SU-DHL-6 (cell line): ENCODE measurements around the gene GDF2.
A peak's percentile ranks its signal among the peaks of the same experiment; 100 is the strongest.

Source experiments
- H2AFZ ChIP-seq: fragments of 200-600 bp; sonication (generic); 2 replicates; pipeline ENCODE4 v1.6.1; 2014; ENCODE audit warnings: low read depth, mild to moderate bottlenecking, moderate library complexity, mixed read lengths, antibody characterized with exemption, low read length; ENCODE audit not compliant: severe bottlenecking
- H3F3A ChIP-seq: fragments of 200-600 bp; shearing (Covaris generic); 2 replicates; pipeline ENCODE4 v1.6.0; 2016; ENCODE audit warnings: antibody characterized with exemption, mild to moderate bottlenecking; ENCODE audit not compliant: insufficient read depth
- H3K27ac ChIP-seq: fragments of 200-600 bp; sonication (generic); 2 replicates; pipeline ENCODE4 v1.5.1; 2016; ENCODE audit warnings: low read depth, mild to moderate bottlenecking, low read length, moderate library complexity, mixed read lengths
- H3K27me3 ChIP-seq: fragments of 200-600 bp; sonication (generic), shearing (Covaris generic); 2 replicates; pipeline ENCODE4 v1.6.0; 2014; ENCODE audit warnings: mild to moderate bottlenecking, low read length
- H3K36me3 ChIP-seq: fragments of 200-600 bp; sonication (generic); 2 replicates; pipeline ENCODE4 v1.6.1; 2014; ENCODE audit warnings: mild to moderate bottlenecking, low read length, mixed read lengths
- H3K4me2 ChIP-seq: fragments of 300-600, 200-600 bp; shearing (Covaris generic), sonication (generic); 2 replicates; pipeline ENCODE4 v1.6.0; 2014; ENCODE audit warnings: low read length, low read depth, mild to moderate bottlenecking; ENCODE audit not compliant: poor library complexity, severe bottlenecking
- H3K4me3 ChIP-seq: fragments of 200-600 bp; sonication (generic); 2 replicates; pipeline ENCODE4 v1.5.1; 2014; ENCODE audit warnings: antibody characterized with exemption, low read length, mild to moderate bottlenecking, mixed read lengths; ENCODE audit not compliant: insufficient read depth, poor library complexity, severe bottlenecking
- H3K79me2 ChIP-seq: fragments of 200-600 bp; sonication (generic); 2 replicates; pipeline ENCODE4 v1.6.1; 2014; ENCODE audit warnings: mild to moderate bottlenecking, low read length, moderate library complexity; ENCODE audit not compliant: insufficient read depth
- H3K9ac ChIP-seq: fragments of 200-600 bp; sonication (generic); 2 replicates; pipeline ENCODE4 v1.7.0; 2014; ENCODE audit warnings: mild to moderate bottlenecking, low read length
- H3K9me2 ChIP-seq: fragments of 200-600 bp; sonication (generic); replicated peaks from 2 replicates; pipeline ENCODE4 v1.6.1; 2014; ENCODE audit warnings: low read length; ENCODE audit not compliant: insufficient read depth
- H3K9me3 ChIP-seq: fragments of 200-600 bp; sonication (generic); 2 replicates; pipeline ENCODE4 v1.6.1; 2014; ENCODE audit warnings: low read length, mixed read lengths; ENCODE audit not compliant: insufficient read depth
- H4K20me1 ChIP-seq: fragments of 200-600 bp; sonication (generic); 2 replicates; pipeline ENCODE4 v1.6.1; 2014; ENCODE audit warnings: low read depth, mild to moderate bottlenecking, antibody characterized with exemption, low read length, moderate library complexity, mixed read lengths
- CTCF ChIP-seq: fragments of 200-600 bp; sonication (generic); IDR thresholded peaks from one replicate; pipeline ENCODE4 v1.5.1; 2017; ENCODE audit warnings: antibody characterized with exemption, mild to moderate bottlenecking, low read length, moderate library complexity; ENCODE audit not compliant: insufficient read depth, poor library complexity, severe bottlenecking
- EZH2phosphoT487 ChIP-seq: fragments of 200-600 bp; sonication (generic), shearing (Covaris generic); conservative IDR thresholded peaks from 2 replicates; pipeline ENCODE4 v1.6.1; 2018; ENCODE audit warnings: mild to moderate bottlenecking, antibody characterized with exemption, low read length, moderate library complexity, mixed read lengths

Gene GDF2

GRCh38 chr10:47310090-47310505, 12.2 kb upstream of the GDF2 start:
- TF ChIP-seq CTCF (no peak), EZH2phosphoT487 (no peak)
- no peak overlapping the region for H3K9ac ChIP-seq
- H3K4me2 ChIP-seq = no peak overlapping the region
- no peaks in the 10 kb centered on the region for H4K20me1 ChIP-seq
- H3K9me3 ChIP-seq = no peaks in the 10 kb centered on the region
- H3K4me3 ChIP-seq = no peak overlapping the region
- H3K9me2 ChIP-seq = no peaks in the 10 kb centered on the region
- no peaks in the 10 kb centered on the region for H3K79me2 ChIP-seq
- no peaks in the 10 kb centered on the region for H3K36me3 ChIP-seq
- H3K27me3 ChIP-seq = no peaks in the 10 kb centered on the region
- no peak overlapping the region for H3K27ac ChIP-seq
- no peak overlapping the region for H2AFZ ChIP-seq
- no peaks in the 10 kb centered on the region for H3F3A ChIP-seq

GRCh38 chr10:47311193-47311931, 10.9 kb upstream of the GDF2 start:
- Histone ChIP-seq H3F3A (no peaks in the 10 kb centered on the region), H3K27ac (no peak overlapping the region), H3K9me2 (no peaks in the 10 kb centered on the region), H3K9me3 (no peaks in the 10 kb centered on the region), H4K20me1 (no peaks in the 10 kb centered on the region), H3K27me3 (no peaks in the 10 kb centered on the region), H2AFZ (peak overlapping the region; percentile 12), H3K4me2 (no peak overlapping the region), H3K36me3 (no peaks in the 10 kb centered on the region), H3K79me2 (no peaks in the 10 kb centered on the region), H3K9ac (no peak overlapping the region), H3K4me3 (no peak overlapping the region)
- TF ChIP-seq EZH2phosphoT487 (no peak), CTCF (no peak)

GRCh38 chr10:47311932-47312662, 10.2 kb upstream of the GDF2 start:
- Histone ChIP-seq H3K36me3 (no peaks in the 10 kb centered on the region), H2AFZ (peak overlapping the region; percentile 12), H3K4me3 (no peak overlapping the region)

More at GRCh38 chr10:47311932-47312662, 10.2 kb upstream of the GDF2 start:
- Histone ChIP-seq H3K79me2 (no peaks in the 10 kb centered on the region), H3K9me2 (no peaks in the 10 kb centered on the region), H3K4me2 (no peak overlapping the region), H4K20me1 (no peaks in the 10 kb centered on the region), H3K9me3 (no peaks in the 10 kb centered on the region), H3K27me3 (no peaks in the 10 kb centered on the region), H3F3A (no peaks in the 10 kb centered on the region), H3K27ac (no peak overlapping the region), H3K9ac (no peak overlapping the region)
- TF ChIP-seq EZH2phosphoT487 = no peak
- TF ChIP-seq CTCF = peak; percentile 78
